ENCODE measurements around the gene RALGPS2.

RALGPS2 gene

GRCh38 chr1:178684542-178685000 lies 40.5 kb upstream of the RALGPS2 start:
- TF ChIP-seq CTCF (IDR thresholded peaks at IDR 0.05; ENCODE audit: control insufficient read depth, extremely low read depth, insufficient read depth): no peak
- H3K4me3 ChIP-seq (ENCODE audit: low read depth, low read length): no peak overlapping the region
- no peak for DNase-seq (ENCODE audit: low read depth)

- no peak for TF ChIP-seq CTCF (IDR thresholded peaks at IDR 0.05; ENCODE audit: control insufficient read depth, extremely low read depth, insufficient read depth)
- no peak overlapping the region for H3K4me3 ChIP-seq (ENCODE audit: low read depth, low read length)
- DNase-seq (ENCODE audit: low read depth): no peak
Observed at GRCh38 chr1:178686407-178686806, 38.6 kb upstream of the RALGPS2 start.

GRCh38 chr1:178688244-178688643 lies 36.8 kb upstream of the RALGPS2 start:
- no peak for DNase-seq (ENCODE audit: low read depth)
- H3K4me3 ChIP-seq (ENCODE audit: low read depth, low read length): no peak overlapping the region
- no peak for TF ChIP-seq CTCF (IDR thresholded peaks at IDR 0.05; ENCODE audit: control insufficient read depth, extremely low read depth, insufficient read depth)

GRCh38 chr1:178689769-178690168 lies 35.3 kb upstream of the RALGPS2 start:
- no peak for TF ChIP-seq CTCF (IDR thresholded peaks at IDR 0.05; ENCODE audit: control insufficient read depth, extremely low read depth, insufficient read depth)

GRCh38 chr1:178690496-178690895 lies 34.5 kb upstream of the RALGPS2 start:
- TF ChIP-seq CTCF (IDR thresholded peaks at IDR 0.05; ENCODE audit: control insufficient read depth, extremely low read depth, insufficient read depth): no peak
- no peak overlapping the region for H3K4me3 ChIP-seq (ENCODE audit: low read depth, low read length)
- peak; percentile 17 for DNase-seq (ENCODE audit: low read depth)

More at GRCh38 chr1:178689769-178690168, 35.3 kb upstream of the RALGPS2 start:
- H3K4me3 ChIP-seq (ENCODE audit: low read depth, low read length): no peak overlapping the region
- DNase-seq (ENCODE audit: low read depth): no peak

- TF ChIP-seq CTCF (IDR thresholded peaks at IDR 0.05; ENCODE audit: control insufficient read depth, extremely low read depth, insufficient read depth): no peak
- DNase-seq (ENCODE audit: low read depth): no peak
- H3K4me3 ChIP-seq (ENCODE audit: low read depth, low read length): no peak overlapping the region
Observed at GRCh38 chr1:178692564-178693327, 32.3 kb upstream of the RALGPS2 start.

GRCh38 chr1:178693366-178693765 lies 31.7 kb upstream of the RALGPS2 start:
- H3K4me3 ChIP-seq (ENCODE audit: low read depth, low read length): no peak overlapping the region
- DNase-seq (ENCODE audit: low read depth): no peak
- TF ChIP-seq CTCF (IDR thresholded peaks at IDR 0.05; ENCODE audit: control insufficient read depth, extremely low read depth, insufficient read depth): no peak
